Gastrocnemius medialis (tissue), 4 donors: Measurements from ENCODE around the gene TNRC6B.

ENCODE experiments used
- CTCF ChIP-seq, 5 experiments: fragments of 450-650 bp in 3 of 5; fragments of 200-600 bp in 2 of 5; sonication (generic) in 2 of 5; IDR thresholded peaks in 4 of 5; conservative IDR thresholded peaks in 1 of 5; 1 replicate in 4 of 5; 2 replicates in 1 of 5; pipeline ENCODE4 v1.5.1; 2016 to 2019; ENCODE audit warnings: antibody characterized with exemption in 5 of 5, mild to moderate bottlenecking in 3 of 5, moderate library complexity in 3 of 5
- POLR2A ChIP-seq, 2 donors: fragments of 450-650 bp; IDR thresholded peaks; one replicate each; pipeline ENCODE4 v1.6.1; 2017; ENCODE audit warnings: antibody characterized with exemption in 2 of 2, mild to moderate bottlenecking in 2 of 2, moderate library complexity in 2 of 2

- no peak for TF ChIP-seq POLR2A (IDR thresholded peaks at IDR 0.05)
- no peak for TF ChIP-seq CTCF (IDR thresholded peaks at IDR 0.05 in 4 of 5, conservative IDR thresholded peaks at IDR 0.05 in 1 of 5)
These were observed 164.8 kb downstream of the TNRC6B start for GRCh38 chr22:40342521-40342920.
